ENCODE measurements around the gene ZSCAN1.
"Not testable (repeated sequence)": the region's sequence is repeated elsewhere in the genome, so short reads cannot be mapped to it uniquely, and the experiment has no call there.

Gene ZSCAN1, protein sequence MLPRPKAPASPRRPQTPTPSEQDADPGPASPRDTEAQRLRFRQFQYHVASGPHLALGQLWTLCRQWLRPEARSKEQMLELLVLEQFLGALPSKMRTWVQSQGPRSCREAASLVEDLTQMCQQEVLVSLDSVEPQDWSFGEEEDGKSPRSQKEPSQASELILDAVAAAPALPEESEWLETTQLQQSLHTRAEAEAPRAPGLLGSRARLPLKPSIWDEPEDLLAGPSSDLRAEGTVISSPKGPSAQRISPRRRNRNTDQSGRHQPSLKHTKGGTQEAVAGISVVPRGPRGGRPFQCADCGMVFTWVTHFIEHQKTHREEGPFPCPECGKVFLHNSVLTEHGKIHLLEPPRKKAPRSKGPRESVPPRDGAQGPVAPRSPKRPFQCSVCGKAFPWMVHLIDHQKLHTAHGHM

GRCh38 chr19:58033741-58034476 lies at the start of gene ZSCAN1:
TSS of gene ZSCAN1 (plus strand) at chr19:58034025. CDS start at chr19:58037837, 3,812 bp downstream.
- DNase-seq, result no peak

- DNase-seq, result no peak
Observed at GRCh38 chr19:57992841-57993240, 41.0 kb upstream of the ZSCAN1 start.

GRCh38 chr19:58000677-58001076 lies 33.1 kb upstream of the ZSCAN1 start:
- DNase-seq, result no peak

DNA sequence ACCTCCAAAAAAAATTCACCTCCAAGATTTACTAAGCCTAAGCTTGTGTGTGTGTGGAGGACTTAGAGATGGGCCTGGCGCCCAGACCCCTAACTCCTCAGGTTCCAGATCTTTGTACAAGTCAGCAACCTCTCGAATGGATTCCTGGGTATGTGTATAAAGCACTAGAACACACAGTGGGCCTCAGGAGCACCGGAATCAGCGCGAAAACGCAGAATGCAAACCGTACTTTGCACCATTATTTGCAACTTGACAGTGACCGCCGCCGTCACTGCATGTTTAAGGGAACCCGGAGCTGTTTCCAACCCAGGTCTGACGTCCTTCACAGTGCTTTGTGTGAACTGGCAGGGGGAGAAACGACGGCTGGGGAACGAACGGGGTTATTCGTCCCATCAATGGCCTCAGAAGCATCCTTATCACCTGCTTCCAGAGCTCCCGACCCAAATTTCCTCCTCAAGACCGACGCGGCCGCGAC lies 31.9 kb upstream of the ZSCAN1 start:
- DNase-seq, result peak; percentile 2

- DNase-seq, result peak; percentile 78
Observed at GRCh38 chr19:58002384-58003173, 31.2 kb upstream of the ZSCAN1 start, which contains the start of gene ZNF606. TSS of gene ZNF606 (minus strand) at chr19:58002820. CDS start at chr19:58001319, 1,501 bp downstream.

- DNase-seq, result no peak
Observed at GRCh38 chr19:58003174-58003828, 30.5 kb upstream of the ZSCAN1 start.

DNA sequence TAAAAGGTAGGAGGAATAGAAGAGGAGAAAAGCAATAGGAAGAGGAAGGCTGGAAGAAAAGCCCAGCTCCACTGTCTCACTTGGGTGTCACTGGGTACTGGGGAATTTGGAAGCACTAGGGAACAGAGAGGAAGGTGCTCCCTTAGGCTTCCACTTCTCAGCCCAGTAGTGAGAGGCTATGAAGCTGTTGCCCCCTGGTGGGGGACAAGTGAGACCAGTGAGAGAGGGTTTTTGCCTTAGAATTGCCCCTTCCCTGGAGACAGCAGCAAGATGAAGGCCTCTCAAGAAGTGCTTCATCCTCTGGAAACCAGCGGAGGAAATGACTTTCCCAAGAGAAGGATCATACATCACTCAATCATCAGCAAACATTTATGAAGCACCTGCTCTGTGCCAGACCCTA lies 26.5 kb upstream of the ZSCAN1 start:
- DNase-seq, result no peak

DNA sequence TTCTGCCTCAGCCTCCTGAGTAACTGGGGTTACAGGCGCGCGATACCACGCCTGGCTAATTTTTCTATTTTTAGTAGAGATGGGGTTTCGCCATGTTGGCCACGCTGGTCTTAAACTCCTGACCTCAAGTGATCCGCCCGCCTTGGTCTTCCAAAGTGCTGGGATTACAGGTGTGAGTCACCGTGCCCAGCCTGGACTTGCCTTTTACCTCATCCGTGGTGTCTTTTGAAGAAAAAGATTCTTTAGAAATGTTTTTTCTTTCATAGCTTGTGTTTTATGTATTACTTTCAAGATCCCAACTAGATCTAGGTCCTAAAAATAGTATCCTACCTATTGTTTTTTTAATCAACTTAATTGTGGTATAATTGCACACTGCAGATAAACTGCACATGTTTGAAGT lies 24.9 kb upstream of the ZSCAN1 start:
- not testable (repeated sequence) for DNase-seq

DNA sequence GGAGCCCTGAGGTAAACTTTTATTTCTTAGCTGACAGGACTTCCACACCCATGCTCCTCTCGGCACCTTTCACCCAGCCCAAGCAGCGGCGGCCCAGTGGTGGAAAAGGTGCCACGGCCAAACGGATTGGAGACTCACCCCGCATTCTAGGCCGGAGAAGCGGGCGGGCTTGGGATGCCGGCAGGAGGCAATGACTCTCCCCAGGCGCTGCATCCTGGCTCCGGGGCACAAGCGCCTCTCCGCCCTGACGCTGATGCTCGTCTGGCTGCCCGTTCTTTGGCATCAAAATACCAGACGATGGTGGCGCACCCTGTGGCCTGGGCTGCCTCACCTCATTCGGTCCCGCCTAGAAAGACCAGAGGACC lies 24.5 kb upstream of the ZSCAN1 start:
- no peak for DNase-seq

GRCh38 chr19:58009666-58010301 lies 24.0 kb upstream of the ZSCAN1 start:
- peak; percentile 48 for DNase-seq

DNA sequence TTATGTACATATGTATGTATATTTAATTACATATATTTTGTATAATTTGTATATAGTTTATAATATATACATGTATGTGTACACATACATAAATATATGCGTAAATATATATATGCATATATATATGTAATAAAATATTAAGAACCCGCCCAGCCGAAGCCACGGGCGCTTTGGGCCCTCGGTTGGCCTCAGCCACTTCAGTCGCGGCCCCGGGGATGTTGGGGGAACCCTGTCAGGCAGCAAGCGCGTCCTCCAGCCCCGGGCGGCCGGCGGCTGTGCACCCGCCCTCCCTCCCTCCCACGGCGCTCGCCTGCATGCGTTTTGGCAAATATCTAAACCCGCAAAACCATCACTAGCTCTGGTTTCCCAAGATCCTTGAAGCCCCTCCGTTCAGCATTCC lies 23.3 kb upstream of the ZSCAN1 start:
- DNase-seq, result no peak

DNA sequence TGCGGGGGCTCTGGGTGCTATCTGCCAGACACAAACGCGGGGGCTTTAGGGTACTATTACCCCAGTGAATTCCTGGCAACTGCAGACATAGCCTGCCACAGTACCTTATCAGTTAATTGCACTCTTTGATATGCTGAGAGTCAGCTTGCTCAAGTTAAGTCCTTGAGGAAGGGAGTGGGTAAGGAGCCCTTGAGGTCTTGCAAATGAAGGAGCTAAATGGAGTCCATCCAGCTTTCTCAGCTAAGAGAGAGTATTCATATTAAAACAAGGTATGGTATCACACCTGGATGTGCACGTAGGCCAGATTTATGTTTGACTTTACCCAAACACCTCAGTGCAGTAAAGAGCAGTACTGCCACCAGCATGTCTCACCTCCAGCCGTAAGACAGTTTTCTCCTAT lies 19.7 kb upstream of the ZSCAN1 start:
- DNase-seq, result no peak

- DNase-seq, result no peak
Observed at GRCh38 chr19:58020129-58020528, 13.7 kb upstream of the ZSCAN1 start.

GRCh38 chr19:58021541-58022282 lies 12.1 kb upstream of the ZSCAN1 start:
- peak; percentile 9 for DNase-seq

DNA sequence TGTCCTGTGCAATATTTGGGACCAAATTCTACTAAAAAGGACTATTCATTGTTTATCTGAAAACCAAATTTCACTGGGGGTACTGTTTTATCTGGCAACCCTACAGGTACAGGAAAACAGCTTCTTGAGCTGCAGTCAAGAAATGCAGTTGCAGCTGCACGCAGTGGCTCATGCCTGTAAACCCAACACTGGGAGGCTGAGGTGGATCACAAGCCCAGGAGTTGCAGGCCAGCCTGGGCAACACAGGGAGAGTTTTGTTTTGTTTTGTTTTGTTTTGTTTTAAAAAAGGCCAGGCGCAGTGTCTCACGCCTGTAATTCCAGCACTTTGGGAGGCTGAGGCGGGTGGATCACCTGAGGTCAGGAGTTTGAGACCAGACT lies 11.6 kb upstream of the ZSCAN1 start:
- no peak for DNase-seq

- DNase-seq, result no peak
Observed at GRCh38 chr19:58024661-58025060, 9.2 kb upstream of the ZSCAN1 start.

DNA sequence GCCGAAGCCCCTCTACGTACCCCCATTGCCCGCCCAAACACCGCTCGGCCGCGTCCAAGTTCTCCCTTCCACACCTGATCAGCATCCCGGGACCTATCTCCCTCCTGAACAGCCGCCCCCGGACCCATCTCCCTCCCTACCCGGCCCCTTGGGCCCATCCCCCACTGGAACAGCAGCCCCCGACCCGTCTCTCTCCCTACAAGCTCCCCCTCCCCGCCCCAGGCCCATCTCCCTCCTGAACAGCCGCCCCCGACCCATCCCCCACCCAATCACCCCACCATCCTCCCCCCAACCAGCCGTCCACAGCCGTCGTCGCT lies 610 bp downstream of the ZSCAN1 start:
- no peak for DNase-seq

GRCh38 chr19:58035863-58036262 lies 2.0 kb downstream of the ZSCAN1 start:
- DNase-seq, result no peak

GRCh38 chr19:58037927-58038687 lies 4.3 kb downstream of the ZSCAN1 start:
- DNase-seq, result no peak

- DNase-seq, result no peak
Observed at GRCh38 chr19:58038688-58039204, 4.9 kb downstream of the ZSCAN1 start.
